Glutamatergic neuron (in vitro differentiated cells): ENCODE results near the gene WEE1. TPM values are rescaled to one million over a fixed set of nuclear protein-coding genes. Genes with fewer than 3 reads are reported as not detected.

ENCODE experiments used
- DNase-seq: peaks from one replicate; pipeline ENCODE4 v3.0.0; 2022
- H3K27ac Mint-ChIP-seq: one replicate; pipeline ENCODE4 v1.8.0; 2020; ENCODE audit warnings: mild to moderate bottlenecking, mixed read lengths, inconsistent platforms; ENCODE audit not compliant: unreplicated experiment
- H3K27me3 Mint-ChIP-seq: one replicate; pipeline ENCODE4 v1.8.0; 2020; ENCODE audit warnings: mild to moderate bottlenecking, moderate library complexity, mixed read lengths, inconsistent platforms; ENCODE audit not compliant: unreplicated experiment
- H3K36me3 Mint-ChIP-seq: one replicate; pipeline ENCODE4 v1.8.0; 2020; ENCODE audit warnings: mild to moderate bottlenecking, mixed read lengths, inconsistent platforms; ENCODE audit not compliant: unreplicated experiment
- H3K4me1 Mint-ChIP-seq: one replicate; pipeline ENCODE4 v1.8.0; 2020; ENCODE audit warnings: mild to moderate bottlenecking, low read depth, mixed read lengths, inconsistent platforms; ENCODE audit not compliant: unreplicated experiment
- H3K4me3 Mint-ChIP-seq: one replicate; pipeline ENCODE4 v1.8.0; 2020; ENCODE audit warnings: mild to moderate bottlenecking, mixed read lengths, inconsistent platforms; ENCODE audit not compliant: unreplicated experiment
- H3K9me3 Mint-ChIP-seq: one replicate; pipeline ENCODE4 v1.8.0; 2020; ENCODE audit warnings: mild to moderate bottlenecking, moderate library complexity, mixed read lengths, inconsistent platforms; ENCODE audit not compliant: unreplicated experiment
- CTCF ChIP-seq: fragments of 200-600 bp; sonication (generic); IDR thresholded peaks from one replicate; pipeline ENCODE4 v1.5.0; 2021; ENCODE audit not compliant: partially characterized antibody, unreplicated experiment
- total RNA-seq: library from RNA; stranded (reverse); fragmentation: NEBNext Ultra II Directional; extraction: Animal tissue kit (Norgen Biotek cat#: 25700); gene quantifications from one replicate; pipeline ENCODE4 v1.2.1, GENCODE V29; 2021; ENCODE audit not compliant: unreplicated experiment

The WEE1 gene
- total RNA-seq, 1 donor from 2014 or later: 10.2 TPM

- Mint-ChIP-seq H3K4me3 (no peak overlapping the region), H3K27ac (no peak overlapping the region), H3K4me1 (peaks cover 3% of the 10 kb centered on the region), H3K9me3 (peaks cover 10% of the 10 kb centered on the region), H3K36me3 (peaks cover 22% of the 10 kb centered on the region), H3K27me3 (peaks cover 1% of the 10 kb centered on the region)
- TF ChIP-seq CTCF: no peak
- DNase-seq: no peak
Observed at GRCh38 chr11:9561279-9561982, 12.0 kb upstream of the WEE1 start.

GRCh38 chr11:9562716-9563115 lies 10.8 kb upstream of the WEE1 start:
- no peak for TF ChIP-seq CTCF
- peaks cover 22% of the 10 kb centered on the region for H3K36me3 Mint-ChIP-seq
- DNase-seq: no peak
- H3K4me3 Mint-ChIP-seq: no peak overlapping the region
- peaks cover 1% of the 10 kb centered on the region for H3K27me3 Mint-ChIP-seq
- no peak overlapping the region for H3K27ac Mint-ChIP-seq
- peaks cover 10% of the 10 kb centered on the region for H3K9me3 Mint-ChIP-seq
- H3K4me1 Mint-ChIP-seq: peaks cover 3% of the 10 kb centered on the region

GRCh38 chr11:9563196-9563730 lies 10.2 kb upstream of the WEE1 start:
- peaks cover 10% of the 10 kb centered on the region for H3K9me3 Mint-ChIP-seq
- H3K36me3 Mint-ChIP-seq: peaks cover 22% of the 10 kb centered on the region
- no peak overlapping the region for H3K27ac Mint-ChIP-seq
- no peak for DNase-seq
- peaks cover 3% of the 10 kb centered on the region for H3K4me1 Mint-ChIP-seq
- peaks cover 1% of the 10 kb centered on the region for H3K27me3 Mint-ChIP-seq
- H3K4me3 Mint-ChIP-seq: no peak overlapping the region
- TF ChIP-seq CTCF: no peak

- Mint-ChIP-seq H3K4me1 (peaks cover 3% of the 10 kb centered on the region), H3K27me3 (peaks cover 1% of the 10 kb centered on the region), H3K27ac (peak overlapping the region; percentile 55), H3K4me3 (no peak overlapping the region), H3K36me3 (peaks cover 13% of the 10 kb centered on the region), H3K9me3 (peaks cover 8% of the 10 kb centered on the region)
- DNase-seq: no peak
- no peak for TF ChIP-seq CTCF
Observed at GRCh38 chr11:9565822-9566560, 7.5 kb upstream of the WEE1 start.
